ACC112 (cell line): ENCODE measurements around the gene ATL3.
"Not testable (repeated sequence)": the region's sequence is repeated elsewhere in the genome, so short reads cannot be mapped to it uniquely, and the experiment has no call there.

Source experiments
- H2AFZ ChIP-seq: fragments of 200-600 bp; sonication (generic); one replicate; pipeline ENCODE4 v1.6.0; 2017; ENCODE audit warnings: antibody characterized with exemption, low read length; ENCODE audit not compliant: unreplicated experiment
- H3K27ac ChIP-seq: fragments of 200-600 bp; sonication (generic); 2 replicates; pipeline ENCODE4 v1.5.1; 2014; ENCODE audit warnings: low read depth, mild to moderate bottlenecking, antibody characterized with exemption, low read length, moderate library complexity
- H3K27me3 ChIP-seq: fragments of 200-600 bp; sonication (generic); 2 replicates; pipeline ENCODE4 v1.6.1; 2014; ENCODE audit warnings: mild to moderate bottlenecking, antibody characterized with exemption, low read length, moderate library complexity, mixed read lengths; ENCODE audit not compliant: insufficient read depth
- H3K36me3 ChIP-seq: fragments of 200-600 bp; sonication (generic); 2 replicates; pipeline ENCODE4 v1.6.1; 2016; ENCODE audit warnings: mild to moderate bottlenecking, antibody characterized with exemption, low read length, moderate library complexity, mixed read lengths; ENCODE audit not compliant: insufficient read depth
- H3K4me1 ChIP-seq: fragments of 200-600 bp; sonication (generic); one replicate; pipeline ENCODE4 v1.6.1; 2016; ENCODE audit warnings: low read length, mixed read lengths; ENCODE audit not compliant: insufficient read depth, unreplicated experiment, control insufficient read depth
- H3K4me3 ChIP-seq: fragments of 200-600 bp; sonication (generic); 2 replicates; pipeline ENCODE4 v1.5.1; 2014; ENCODE audit warnings: mild to moderate bottlenecking, low read depth, low read length
- H3K79me2 ChIP-seq: fragments of 200-600 bp; sonication (generic); one replicate; pipeline ENCODE4 v1.6.0; 2016; ENCODE audit warnings: low read length; ENCODE audit not compliant: control insufficient read depth, unreplicated experiment, insufficient read depth

Gene ATL3

DNA sequence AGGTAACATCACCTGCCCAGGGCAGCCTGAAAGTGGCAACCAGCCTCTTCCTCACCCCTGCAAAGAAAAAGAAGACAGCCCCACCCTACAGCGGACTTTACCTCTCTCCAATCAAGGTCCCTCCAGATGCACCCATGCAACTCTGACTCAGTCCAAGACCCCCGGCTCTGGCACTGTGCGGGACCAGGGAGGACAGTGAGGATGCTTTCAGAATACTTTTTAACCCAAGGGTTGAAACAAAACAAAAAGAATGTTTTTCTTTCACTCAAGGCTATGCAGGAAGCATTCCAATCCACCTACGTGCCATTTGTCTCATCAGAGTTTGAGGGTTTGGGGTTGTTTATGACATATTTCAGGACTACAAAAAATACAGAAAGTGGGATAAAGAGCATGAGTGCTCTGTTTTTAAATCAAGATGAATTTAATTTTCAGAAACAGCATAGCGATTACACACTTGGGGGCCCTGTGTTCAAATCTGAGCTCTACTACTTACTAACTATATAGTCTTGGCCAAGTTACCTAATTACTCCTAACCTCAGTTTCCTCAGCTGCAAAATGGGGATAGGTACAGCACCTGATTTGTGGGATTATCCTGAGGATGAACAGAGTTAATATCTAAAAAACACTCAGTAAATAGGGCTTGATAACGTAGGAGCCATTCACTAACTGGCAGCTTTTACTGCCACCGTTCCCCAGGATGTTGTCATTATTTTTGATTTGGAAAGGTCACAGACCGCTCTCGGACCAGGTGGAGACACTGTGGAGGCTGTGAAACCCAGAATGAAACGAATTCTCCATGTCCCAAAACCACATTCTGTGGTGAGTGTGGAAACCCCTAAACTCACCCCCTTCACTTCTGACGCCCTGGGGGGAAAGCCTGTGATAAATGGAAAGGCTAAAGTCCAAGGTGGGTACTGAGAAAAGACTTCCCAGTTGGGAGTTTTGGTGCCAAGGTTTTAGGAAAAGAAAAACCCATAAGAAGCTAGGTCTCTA, 62.5 kb downstream of the ATL3 start:
- peak overlapping the region; percentile 88 for H3K27ac ChIP-seq
- H3K4me1 ChIP-seq: peaks cover 47% of the 10 kb centered on the region
- peak overlapping the region; percentile 36; the same call in 1 of the 2 replicates for H3K4me3 ChIP-seq
- H2AFZ ChIP-seq: no peak overlapping the region
- no peaks in the 10 kb centered on the region for H3K27me3 ChIP-seq
- H3K79me2 ChIP-seq: peaks cover 30% of the 10 kb centered on the region
- no peaks in the 10 kb centered on the region for H3K36me3 ChIP-seq

DNA sequence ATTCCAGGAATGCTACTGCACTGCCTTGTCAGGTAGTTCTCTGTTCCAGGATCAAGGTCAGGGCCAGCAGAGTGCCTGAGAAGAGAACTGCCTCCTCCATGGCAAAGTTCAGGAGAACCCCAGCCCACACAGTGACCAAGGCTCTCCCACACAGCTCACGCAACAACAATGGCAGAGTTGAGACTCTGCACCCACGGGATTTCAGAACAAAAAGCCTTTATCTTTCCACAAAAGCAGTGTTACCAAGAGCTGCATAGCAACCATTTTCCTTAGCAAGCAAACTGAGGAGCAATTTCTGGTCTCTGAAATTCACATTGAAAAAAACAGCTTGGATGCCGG, 68.0 kb downstream of the ATL3 start:
- Histone ChIP-seq H3K36me3 (no peaks in the 10 kb centered on the region), H3K79me2 (peaks cover 17% of the 10 kb centered on the region)

DNA sequence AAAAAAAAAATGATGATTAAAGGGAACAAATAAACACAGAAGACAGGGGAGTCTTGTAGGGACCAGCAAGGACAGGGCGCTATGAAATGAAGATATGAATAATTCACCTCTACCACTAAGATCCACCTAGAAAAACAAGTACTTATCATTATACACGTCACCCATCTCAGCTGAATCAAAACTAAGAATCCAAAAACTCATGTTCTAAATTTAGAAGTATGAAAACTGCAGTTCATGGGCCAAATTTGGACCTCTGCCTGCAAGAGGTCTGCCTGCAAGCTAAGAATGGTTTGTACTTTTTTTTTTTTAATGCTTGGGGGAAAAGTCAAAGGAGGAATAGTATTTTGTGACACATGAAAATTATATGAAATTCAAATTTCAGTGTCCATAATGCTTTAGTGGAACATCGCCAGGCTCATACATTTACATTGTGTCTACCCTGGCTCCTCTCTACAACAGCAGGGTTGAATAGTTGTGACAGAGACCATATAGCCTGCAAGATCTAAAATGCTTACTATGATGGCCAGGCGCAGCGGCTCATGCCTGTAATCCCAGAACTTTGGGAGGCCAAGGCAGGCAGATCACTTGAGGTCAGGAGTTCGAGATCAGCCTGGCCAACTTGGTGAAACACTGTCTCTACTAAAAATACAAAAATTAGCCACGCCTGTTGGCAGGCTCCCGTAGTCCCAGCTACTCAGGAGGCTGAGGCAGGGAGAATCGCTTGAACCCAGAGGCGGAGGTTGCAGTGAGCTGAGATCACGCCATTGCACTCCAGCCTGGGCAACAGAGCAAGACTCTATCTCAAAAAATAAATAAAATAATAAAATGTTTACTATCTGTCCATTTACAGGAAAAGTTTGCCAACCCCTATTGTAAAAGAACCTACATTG, 68.6 kb downstream of the ATL3 start:
- peaks cover 32% of the 10 kb centered on the region for H3K4me1 ChIP-seq
- peaks cover 15% of the 10 kb centered on the region for H3K79me2 ChIP-seq

More for the DNA sequence above, 68.0 kb downstream of the ATL3 start:
- Histone ChIP-seq H3K4me1 (peaks cover 33% of the 10 kb centered on the region), H3K27ac (0 out of 2 replicates have a peak overlapping the region, but pooled peaks have one; percentile 26), H3K4me3 (no peak overlapping the region), H3K27me3 (no peaks in the 10 kb centered on the region), H2AFZ (no peak overlapping the region)

DNA sequence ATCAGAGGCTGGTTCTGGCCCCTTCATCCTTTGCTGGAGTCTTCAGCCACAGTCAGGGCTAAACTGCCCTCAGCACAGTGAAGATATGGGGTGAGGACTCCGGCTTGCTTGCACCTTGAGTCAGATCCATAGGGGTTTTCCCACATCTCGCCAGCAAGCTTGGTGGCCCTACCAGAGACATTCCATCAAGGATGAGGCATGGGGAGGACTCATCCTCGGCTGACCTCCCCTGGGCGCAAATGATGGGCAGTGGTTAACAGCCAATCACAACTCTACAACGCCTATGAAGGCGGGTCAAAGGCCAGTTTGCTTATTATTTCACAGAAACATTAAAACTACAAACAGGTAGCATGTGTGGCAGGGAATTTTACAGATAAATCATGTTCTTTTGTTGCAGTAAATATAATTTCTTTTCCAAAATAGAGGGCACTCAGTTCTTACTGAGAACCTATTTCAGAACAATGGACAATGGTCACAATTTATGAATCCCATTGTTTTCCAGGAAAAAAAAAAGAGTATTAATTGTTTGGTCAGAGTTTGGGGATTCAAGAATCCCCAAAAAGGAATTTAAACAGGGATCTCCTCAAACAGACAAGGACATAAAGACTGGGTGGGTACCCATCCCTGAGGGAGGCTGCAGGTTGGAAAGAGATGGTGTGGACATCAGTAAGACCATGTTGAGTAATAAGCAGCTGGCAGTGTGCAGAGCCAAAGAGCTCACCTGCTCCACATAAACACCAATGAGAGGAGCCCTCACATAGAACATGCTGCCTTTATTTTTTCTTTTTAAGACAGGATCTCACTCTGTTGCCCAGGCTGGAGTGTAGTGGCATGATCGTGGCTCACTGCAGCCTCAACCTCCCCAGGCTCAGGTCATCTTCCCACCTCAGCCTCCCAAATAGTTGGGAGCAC, 71.7 kb downstream of the ATL3 start:
- no peaks in the 10 kb centered on the region for H3K27me3 ChIP-seq
- no peak overlapping the region for H3K4me3 ChIP-seq
- peaks cover 7% of the 10 kb centered on the region for H3K79me2 ChIP-seq
- no peak overlapping the region for H2AFZ ChIP-seq
- H3K36me3 ChIP-seq: no peaks in the 10 kb centered on the region; the same call in 1 of the 2 replicates
- peaks cover 35% of the 10 kb centered on the region for H3K4me1 ChIP-seq
- peak overlapping the region; percentile 69; the same call in 1 of the 2 replicates for H3K27ac ChIP-seq

More for the DNA sequence above, 68.6 kb downstream of the ATL3 start:
- peak overlapping the region; percentile 51; the same call in 1 of the 2 replicates for H3K27ac ChIP-seq
- H2AFZ ChIP-seq, H3K36me3 ChIP-seq, H3K4me3 ChIP-seq, H3K27me3 ChIP-seq: not testable (repeated sequence)

DNA sequence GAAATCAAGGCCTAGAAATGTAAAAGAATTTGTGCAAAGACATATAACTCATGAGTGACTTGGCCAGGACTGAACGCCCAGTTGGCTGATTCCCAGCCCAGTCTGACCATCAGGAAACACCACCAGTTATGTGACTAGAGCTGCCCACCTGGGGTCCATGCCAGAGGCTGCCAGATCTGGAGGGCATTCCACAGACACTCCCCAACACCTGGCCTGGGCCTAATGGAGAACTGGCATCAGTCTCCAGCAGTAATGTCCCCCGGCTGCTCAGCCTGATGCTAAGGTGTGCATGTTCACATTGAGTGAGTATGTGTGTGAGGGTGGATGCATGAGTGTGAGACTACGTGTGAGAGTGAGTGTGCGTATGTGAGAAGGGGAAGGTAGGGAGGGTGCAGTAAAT, 72.6 kb downstream of the ATL3 start:
- Histone ChIP-seq H2AFZ (no peak overlapping the region), H3K4me1 (peaks cover 33% of the 10 kb centered on the region), H3K79me2 (peaks cover 7% of the 10 kb centered on the region), H3K27me3 (no peaks in the 10 kb centered on the region), H3K27ac (peak overlapping the region; percentile 49; the same call in 1 of the 2 replicates), H3K36me3 (no peaks in the 10 kb centered on the region; the same call in 1 of the 2 replicates), H3K4me3 (no peak overlapping the region)

DNA sequence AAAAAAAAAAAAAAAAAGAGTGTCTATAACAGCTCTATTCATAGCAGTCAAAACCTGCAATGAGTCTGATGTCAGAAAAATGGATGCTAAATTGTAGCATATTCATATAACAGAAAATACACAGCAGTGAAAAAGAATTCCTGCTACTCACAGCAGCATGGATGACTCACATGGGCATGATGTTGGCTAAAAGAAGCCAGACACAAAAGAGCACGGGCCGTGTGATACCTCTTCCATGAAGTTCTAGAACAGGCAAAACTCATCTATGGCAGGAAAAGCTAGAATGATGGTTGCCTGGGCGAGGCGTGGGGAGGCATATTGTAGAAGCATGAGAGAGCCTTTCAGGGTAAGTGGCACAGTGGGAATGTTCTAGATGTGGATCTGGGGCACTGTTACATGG, 75.9 kb downstream of the ATL3 start:
- Histone ChIP-seq H2AFZ (no peak overlapping the region), H3K36me3 (peaks cover 2% of the 10 kb centered on the region; the same call in 1 of the 2 replicates), H3K27ac (no peak overlapping the region), H3K79me2 (peaks cover 5% of the 10 kb centered on the region), H3K4me3 (no peak overlapping the region), H3K4me1 (peaks cover 19% of the 10 kb centered on the region), H3K27me3 (no peaks in the 10 kb centered on the region)

DNA sequence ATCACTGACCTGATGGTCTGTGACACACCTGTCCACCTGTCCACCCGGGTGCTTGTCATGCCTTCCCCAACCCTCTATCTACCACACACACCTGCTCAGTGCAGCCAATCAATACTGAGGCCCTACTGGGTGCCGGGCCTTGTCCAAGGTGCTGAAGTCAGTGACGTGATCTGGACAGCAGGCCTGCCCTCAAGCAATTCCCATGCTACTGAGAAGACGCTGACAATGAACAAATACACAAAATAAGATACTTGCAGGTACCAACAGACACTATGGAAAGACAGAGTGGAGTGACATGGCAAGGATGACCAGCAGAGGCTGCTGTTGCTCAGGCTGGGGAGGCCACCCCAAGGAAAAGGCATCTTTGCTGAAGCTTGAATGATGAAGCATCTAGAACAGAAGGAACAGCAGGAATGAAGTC, 78.2 kb downstream of the ATL3 start:
- Histone ChIP-seq H3K79me2 (no peaks in the 10 kb centered on the region), H3K27me3 (no peaks in the 10 kb centered on the region), H3K4me3 (no peak overlapping the region), H3K27ac (no peak overlapping the region), H2AFZ (no peak overlapping the region), H3K4me1 (peaks cover 3% of the 10 kb centered on the region), H3K36me3 (peaks cover 2% of the 10 kb centered on the region; the same call in 1 of the 2 replicates)

DNA sequence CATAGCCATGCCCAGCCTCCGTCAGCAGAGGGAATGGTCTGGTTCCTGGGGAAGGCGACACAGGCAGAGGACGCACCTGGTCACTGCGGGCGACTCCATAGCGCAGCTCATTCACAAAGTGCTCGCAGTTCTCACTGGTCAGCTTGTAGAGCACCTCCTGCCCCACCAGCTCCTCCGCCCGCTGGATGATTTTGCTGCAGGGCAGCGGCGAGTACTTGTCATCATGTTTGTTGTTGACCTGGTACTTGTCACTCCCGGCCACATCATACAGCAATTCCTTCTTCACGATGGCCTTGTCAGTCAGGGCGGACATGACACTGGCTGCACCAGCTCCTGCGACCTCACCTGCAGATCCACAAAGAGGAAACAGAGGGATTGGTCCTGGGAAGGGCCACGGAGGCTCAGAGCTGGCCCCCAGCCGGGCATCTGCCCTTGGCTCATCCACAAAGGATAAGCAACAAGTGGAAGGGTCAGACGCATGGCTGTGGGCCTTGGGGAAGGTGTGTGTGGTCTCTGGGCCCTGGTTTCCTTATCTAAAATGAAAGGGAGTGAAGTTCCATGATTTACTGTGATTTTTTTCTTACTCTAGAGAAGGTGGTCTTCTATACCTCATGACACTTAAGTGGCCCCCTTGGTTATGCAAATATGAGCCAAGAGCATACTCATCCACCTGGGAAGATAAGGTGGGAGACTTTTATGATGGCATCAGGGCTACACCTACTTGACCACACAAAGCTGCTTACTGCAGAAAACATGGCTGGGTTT, 81.0 kb downstream of the ATL3 start:
- Histone ChIP-seq H3K4me1 (no peaks in the 10 kb centered on the region), H3K79me2 (no peaks in the 10 kb centered on the region), H2AFZ (no peak overlapping the region), H3K4me3 (no peak overlapping the region), H3K36me3 (peaks cover 7% of the 10 kb centered on the region; the same call in 1 of the 2 replicates), H3K27ac (no peak overlapping the region), H3K27me3 (no peaks in the 10 kb centered on the region)

DNA sequence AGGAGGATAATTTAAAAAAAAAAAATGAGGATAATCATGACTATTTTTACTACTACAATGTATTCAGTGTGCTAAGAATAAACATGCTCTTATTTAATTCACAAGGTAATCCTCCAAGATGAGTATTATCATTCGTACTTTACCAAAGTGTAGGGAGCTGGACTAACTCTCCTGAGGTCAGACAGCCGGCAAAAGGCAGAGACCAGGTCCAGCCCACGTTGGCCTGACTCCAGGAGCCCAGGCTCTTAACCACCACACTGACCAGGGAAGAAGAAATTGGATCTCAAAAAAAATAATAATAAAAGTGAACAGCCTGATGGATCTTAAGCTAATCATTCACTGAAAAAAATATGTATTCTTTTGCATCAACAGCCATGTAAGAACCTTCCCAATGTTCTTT, 82.2 kb downstream of the ATL3 start:
- Histone ChIP-seq H3K4me3 (no peak overlapping the region), H3K27me3 (no peaks in the 10 kb centered on the region), H3K27ac (no peak overlapping the region), H3K79me2 (no peaks in the 10 kb centered on the region), H3K36me3 (peaks cover 8% of the 10 kb centered on the region; the same call in 1 of the 2 replicates), H2AFZ (no peak overlapping the region), H3K4me1 (no peaks in the 10 kb centered on the region)
